K562 (cell line): ENCODE measurements around the gene TTC31. TPM values are rescaled to one million over a fixed set of nuclear protein-coding genes. Genes with fewer than 3 reads are reported as not detected.
A peak's percentile ranks its signal among the peaks of the same experiment; 100 is the strongest.

Experiments
- BMI1 ChIP-seq: fragments of 150-350 bp; IDR thresholded peaks from 2 replicates; pipeline ENCODE4 v1.6.1; 2014; ENCODE audit warnings: low read length
- BRD4 ChIP-seq: fragments of 200-600 bp; sonication (generic); IDR thresholded peaks from 2 replicates; pipeline ENCODE4 v1.6.1; 2017; ENCODE audit warnings: inconsistent platforms
- EGR1 ChIP-seq: fragments of 450-650 bp; conservative IDR thresholded peaks from 2 replicates; pipeline ENCODE4 v1.6.1; 2017; ENCODE audit warnings: mild to moderate bottlenecking
- ELF1 ChIP-seq: fragments of 200-800 bp; sonication (Bioruptor generic); IDR thresholded peaks from 2 replicates; pipeline ENCODE4 v1.6.1; 2016; ENCODE audit warnings: missing genetic modification characterization, missing compliant biosample characterization
- ELF2 ChIP-seq: fragments of 250-450 bp; sonication (Bioruptor Pico); IDR thresholded peaks from 2 replicates; pipeline ENCODE4 v1.5.0; 2021; ENCODE audit warnings: mild to moderate bottlenecking
- FOXJ3 ChIP-seq: sonication (generic); formaldehyde crosslinking; IDR thresholded peaks from 2 replicates; pipeline ENCODE4 v1.4.0; 2020; ENCODE audit warnings: mild to moderate bottlenecking, missing genetic modification reagents
- FOXM1 ChIP-seq, 2 experiments: fragments of 450-650 bp in 1 of 2; sonication (generic) in 1 of 2; formaldehyde crosslinking in 1 of 2; IDR thresholded peaks; 2 replicates each; pipeline versions ENCODE4 v1.6.1 to v1.9.0; 2017 to 2022; ENCODE audit warnings: low read depth in 2 of 2, mild to moderate bottlenecking in 2 of 2, missing genetic modification reagents in 1 of 2, moderate library complexity in 1 of 2
- GABPB2 ChIP-seq: fragments of 250-450 bp; sonication (Bioruptor Pico); conservative IDR thresholded peaks from 2 replicates; pipeline ENCODE4 v1.5.1; 2021; ENCODE audit warnings: mild to moderate bottlenecking
- HDAC6 ChIP-seq: IDR thresholded peaks from 2 replicates; pipeline ENCODE4 v1.6.1; 2012; ENCODE audit warnings: low read depth, mild to moderate bottlenecking, control low read depth, inconsistent platforms, low read length, moderate library complexity
- HMGXB4 ChIP-seq: sonication (generic); formaldehyde crosslinking; IDR thresholded peaks from 2 replicates; pipeline ENCODE4 v1.8.1; 2023; ENCODE audit warnings: mild to moderate bottlenecking, missing genetic modification reagents
- HSF4 ChIP-seq: fragments of 250-450 bp; sonication (Bioruptor Pico); IDR thresholded peaks from 2 replicates; pipeline ENCODE4 v2.1.2; 2022; ENCODE audit warnings: mild to moderate bottlenecking, moderate library complexity, borderline replicate concordance
- KLF1 ChIP-seq: fragments of 450-650 bp; IDR thresholded peaks from 2 replicates; pipeline ENCODE4 v1.6.1; 2016; ENCODE audit warnings: missing genetic modification characterization, missing compliant biosample characterization
- MAFF ChIP-seq: IDR thresholded peaks from 2 replicates; pipeline ENCODE4 v1.6.1; 2012; ENCODE audit warnings: low read length, improper control_type of control experiment
- MTA1 ChIP-seq: fragments of 450-650 bp; IDR thresholded peaks from 2 replicates; pipeline ENCODE4 v1.6.1; 2017; ENCODE audit warnings: borderline replicate concordance
- MTA2 ChIP-seq: fragments of 450-650 bp; IDR thresholded peaks from 2 replicates; pipeline ENCODE4 v1.6.1; 2016; ENCODE audit warnings: low read depth
- MXD1 ChIP-seq: fragments of 250-450 bp; sonication (Bioruptor Pico); IDR thresholded peaks from 2 replicates; pipeline ENCODE4 v1.8.0; 2021; ENCODE audit warnings: borderline replicate concordance, mild to moderate bottlenecking, moderate library complexity; ENCODE audit not compliant: poor library complexity, severe bottlenecking
- NCOA2 ChIP-seq, 2 experiments: fragments of 450-650 bp; IDR thresholded peaks; 2 replicates each; pipeline ENCODE4 v1.6.1; 2018; ENCODE audit warnings: mild to moderate bottlenecking in 2 of 2, moderate library complexity in 1 of 2; ENCODE audit not compliant: partially characterized antibody in 2 of 2
- NFYB ChIP-seq: IDR thresholded peaks from 2 replicates; pipeline ENCODE4 v1.6.1; 2011; ENCODE audit warnings: mild to moderate bottlenecking, moderate library complexity; ENCODE audit not compliant: insufficient read length; ENCODE audit errors: extremely low read depth
- SPI1 ChIP-seq: IDR thresholded peaks from 2 replicates; pipeline ENCODE4 v1.6.1; 2011; ENCODE audit warnings: low read depth, low read length, control low read depth, borderline replicate concordance
- SRSF3 ChIP-seq: fragments of 200-400 bp; formaldehyde crosslinking; IDR thresholded peaks from 2 replicates; pipeline ENCODE4 v1.6.1; 2016; ENCODE audit warnings: mild to moderate bottlenecking, low read length, moderate library complexity; ENCODE audit not compliant: insufficient read depth
- TCF7L2 ChIP-seq: fragments of 150-350 bp; IDR thresholded peaks from 2 replicates; pipeline ENCODE4 v1.6.1; 2016; ENCODE audit warnings: low read depth, mild to moderate bottlenecking, low read length, moderate library complexity
- ZBTB12 ChIP-seq: fragments of 250-450 bp; sonication (Bioruptor Pico); IDR thresholded peaks from 2 replicates; pipeline ENCODE4 v1.4.0; 2020
- ZKSCAN3 ChIP-seq: fragments of 250-450 bp; sonication (Bioruptor Pico); IDR thresholded peaks from 2 replicates; pipeline ENCODE4 v1.4.0; 2020
- ZNF512 ChIP-seq: IDR thresholded peaks from 2 replicates; pipeline ENCODE4 v1.6.1; 2016; ENCODE audit warnings: missing genetic modification characterization, missing compliant biosample characterization
- ZNF699 ChIP-seq: fragments of 250-450 bp; sonication (Bioruptor Pico); IDR thresholded peaks from 2 replicates; pipeline ENCODE4 v1.8.0; 2021; ENCODE audit warnings: mild to moderate bottlenecking, moderate library complexity; ENCODE audit not compliant: insufficient replicate concordance
- ZNF785 ChIP-seq: fragments of 250-450 bp; sonication (Bioruptor Pico); IDR thresholded peaks from 2 replicates; pipeline ENCODE4 v1.4.0; 2020; ENCODE audit warnings: mild to moderate bottlenecking
- polyA plus RNA-seq, 8 experiments: library from polyadenylated mRNA; depleted of rRNA in 4 of 8; stranded (reverse) in 5 of 8; unstranded in 3 of 8; fragments of >200 nt; fragmentation: Nextera tagmentation in 2 of 8; fragmentation: Illumina TruSeq in 1 of 8; extraction: Ambion mirVana in 2 of 8; extraction: Trizol in 1 of 8; gene quantifications; 2 replicates each; pipeline versions ENCODE4 v1.2.1 to v1.2.3, GENCODE V29; 2011 to 2014; ENCODE audit warnings: inconsistent platforms in 1 of 8, missing spikeins in 1 of 8
- total RNA-seq, 7 experiments: library from RNA; depleted of rRNA in 6 of 7; stranded (reverse); fragments of >200 nt in 6 of 7; fragmentation: Illumina TruSeq in 2 of 7; extraction: Trizol in 2 of 7; gene quantifications; 2 replicates each; pipeline versions ENCODE4 v1.2.1 to v1.2.3, GENCODE V29; 2011 to 2021; ENCODE audit warnings: low replicate concordance in 1 of 7

Gene TTC31
- total and polyA plus RNA-seq, 9 of the 15 experiments (the other 6 are each of a cell fraction or from before 2014, with no cell fraction given), result 4.7 to 30.5 (median 15.9) TPM

GRCh38 chr2:74502147-74502719, 19.4 kb downstream of the TTC31 start (continued):
- TF ChIP-seq HSF4 (CRISPR knock-in tag) (no peak), ZNF785 (CRISPR knock-in tag) (no peak), MXD1 (CRISPR knock-in tag) (no peak), BRD4 (0 out of 2 replicates have a peak, but pooled peaks have one; percentile 54), HDAC6 (no peak), NFYB (no peak), ELF1 (tag) (no peak), ZNF512 (tag) (no peak), ZNF699 (CRISPR knock-in tag) (no peak), GABPB2 (CRISPR knock-in tag) (no peak), FOXJ3 (CRISPR knock-in tag) (no peak), BMI1 (no peak), ZKSCAN3 (CRISPR knock-in tag) (no peak), ELF2 (no peak), SPI1 (no peak), EGR1 (peak; percentile 94), HMGXB4 (CRISPR knock-in tag) (no peak; the same call in 1 of the 2 replicates), MTA1 (peak; percentile 46; the same call in 1 of the 2 replicates), SRSF3 (no peak), MAFF (no peak), TCF7L2 (no peak), KLF1 (tag) (no peak), MTA2 (0 out of 2 replicates have a peak, but pooled peaks have one; percentile 8), NCOA2 (IDR thresholded peaks at IDR 0.05; ENCODE audit: partially characterized antibody in 2 of 2) (no peak), FOXM1 (IDR thresholded peaks at IDR 0.05; ENCODE audit: low read depth) (peak; percentile 8; the same call in 1 of the 2 replicates), FOXM1 (CRISPR knock-in tag; IDR thresholded peaks at IDR 0.05; ENCODE audit: low read depth) (no peak), ZBTB12 (CRISPR knock-in tag) (no peak)
